GM10847 (cell line): ENCODE data around the gene TGFA.

Experiments
- POLR2A ChIP-seq: IDR thresholded peaks from 2 replicates; pipeline ENCODE4 v1.6.1; 2011; ENCODE audit not compliant: insufficient read length; ENCODE audit errors: extremely low read depth

Gene TGFA

GRCh38 chr2:70519453-70519852, 34.2 kb downstream of the TGFA start:
- TF ChIP-seq POLR2A, result no peak

DNA sequence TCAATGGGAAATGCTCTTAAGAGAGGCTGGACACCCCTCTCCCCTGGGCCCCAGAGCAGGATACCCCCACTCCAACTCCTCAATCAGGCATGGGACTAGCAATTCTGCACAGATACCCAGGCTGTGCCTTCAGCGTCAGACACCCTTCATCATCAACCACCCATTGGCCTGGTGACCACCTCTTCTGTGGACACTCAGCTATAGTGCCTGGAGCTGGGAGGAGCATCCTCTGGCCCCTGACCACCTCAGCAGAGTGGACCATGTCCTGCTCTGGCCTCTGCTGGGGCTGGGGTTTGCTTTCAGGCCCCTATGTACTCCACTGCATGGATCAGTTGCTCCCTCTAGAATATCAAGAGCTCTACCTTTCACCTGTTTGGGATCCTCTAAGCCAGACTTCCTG, 35.1 kb downstream of the TGFA start:
- TF ChIP-seq POLR2A, result no peak

- TF ChIP-seq POLR2A, result no peak
Observed at GRCh38 chr2:70517804-70518203, 35.8 kb downstream of the TGFA start.

DNA sequence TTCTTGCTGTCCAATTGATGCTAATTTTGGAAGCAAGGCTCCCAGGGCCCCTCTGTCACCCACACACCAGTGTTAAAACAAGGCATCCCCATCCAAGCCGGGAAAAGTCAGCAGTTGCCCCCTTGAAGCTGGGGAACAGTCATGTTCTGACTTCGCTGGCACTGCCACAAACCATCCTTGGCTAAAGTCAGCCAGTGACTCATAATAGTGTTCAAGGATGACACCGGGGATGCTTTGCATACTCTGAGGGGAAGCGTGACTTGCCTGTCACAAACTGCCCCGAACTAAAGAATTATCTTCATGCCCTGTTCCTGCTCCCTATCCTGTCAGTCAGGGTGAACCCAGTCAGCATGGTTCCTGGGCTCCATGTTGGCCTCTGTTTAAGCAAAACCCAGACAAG, 37.0 kb downstream of the TGFA start:
- no peak for TF ChIP-seq POLR2A

DNA sequence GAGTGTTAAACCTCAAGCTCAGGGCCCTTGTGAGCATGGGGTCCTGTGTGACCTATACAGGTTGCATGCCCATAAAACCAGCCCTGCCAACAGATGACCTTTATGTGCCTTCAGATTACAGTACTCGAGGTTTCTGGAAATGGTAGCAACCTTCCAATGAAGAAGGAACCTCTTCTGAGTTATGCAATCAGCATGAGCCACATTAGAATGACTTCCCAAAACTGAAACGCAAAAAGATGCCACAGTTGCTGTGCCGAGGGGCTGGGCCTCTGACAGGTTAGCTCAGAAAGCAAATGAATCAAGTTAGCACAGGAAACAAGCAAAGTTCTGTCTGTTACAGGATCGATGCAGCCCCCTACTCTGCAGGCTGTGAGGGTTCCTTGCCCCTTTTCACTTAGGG, 37.7 kb downstream of the TGFA start:
- TF ChIP-seq POLR2A, result no peak

- TF ChIP-seq POLR2A, result no peak
Observed at GRCh38 chr2:70514612-70515055, 39.0 kb downstream of the TGFA start.

DNA sequence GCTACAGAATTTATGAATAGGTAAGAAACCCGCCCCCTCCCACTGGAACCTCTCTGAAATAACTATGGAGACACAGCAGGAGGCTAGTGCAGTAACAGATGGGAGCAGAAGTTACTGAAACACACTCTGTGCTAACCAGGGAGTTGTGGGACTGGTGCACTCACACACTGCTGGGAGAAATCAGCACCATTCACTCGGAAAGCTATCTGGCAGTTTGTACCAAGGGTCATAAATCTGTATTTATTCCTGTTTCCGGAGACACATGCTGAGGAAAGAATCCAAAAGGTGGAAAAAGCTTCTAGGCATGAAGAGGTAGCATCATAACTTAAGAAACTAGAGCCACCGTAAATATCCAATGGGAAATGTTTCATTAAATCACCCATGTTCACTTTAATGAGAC, 39.9 kb downstream of the TGFA start:
- TF ChIP-seq POLR2A, result no peak

DNA sequence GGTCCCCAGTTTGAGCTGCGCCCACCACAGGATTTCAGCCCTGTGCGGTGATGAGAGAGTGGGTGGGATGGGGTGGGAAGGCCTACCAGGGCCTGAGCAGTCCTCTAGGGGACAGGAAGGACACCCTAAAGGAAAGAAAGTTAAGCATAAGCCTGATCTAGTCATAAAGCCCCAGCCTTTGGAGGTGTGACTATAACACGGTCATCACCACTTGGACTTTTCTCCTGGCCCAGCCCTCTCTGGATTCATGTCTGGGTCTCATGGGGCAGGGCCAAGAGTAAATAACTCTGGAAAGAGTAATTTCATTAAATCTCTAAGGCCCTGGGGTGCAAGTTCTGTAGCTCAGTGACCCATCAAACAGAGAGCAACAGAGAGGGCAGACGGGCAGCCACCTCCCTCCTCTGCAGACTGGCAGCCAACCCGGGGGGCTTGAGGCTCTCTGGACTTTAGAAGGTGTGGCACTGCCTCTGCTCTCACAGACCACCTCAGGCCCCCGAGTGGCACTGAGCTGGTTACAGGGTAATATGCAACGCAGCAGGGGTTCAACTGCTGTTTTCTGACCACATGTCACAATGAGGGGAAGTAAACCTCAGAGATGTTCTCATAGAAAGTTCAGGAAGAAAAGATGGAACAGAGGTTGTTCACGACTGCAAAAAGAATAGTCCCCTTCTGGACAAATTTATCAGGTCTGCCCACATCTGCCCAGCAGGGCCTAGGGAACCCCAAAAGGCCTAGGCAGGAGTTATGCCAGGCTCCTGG, 41.5 kb downstream of the TGFA start:
- TF ChIP-seq POLR2A, result no peak

GRCh38 chr2:70510313-70510712, 43.3 kb downstream of the TGFA start:
- no peak for TF ChIP-seq POLR2A

- TF ChIP-seq POLR2A, result no peak
Observed at GRCh38 chr2:70509565-70509964, 44.1 kb downstream of the TGFA start.

- no peak for TF ChIP-seq POLR2A
Observed at GRCh38 chr2:70508711-70509462, 44.7 kb downstream of the TGFA start.

- no peak for TF ChIP-seq POLR2A
Observed at GRCh38 chr2:70505613-70506391, 47.8 kb downstream of the TGFA start.

- no peak for TF ChIP-seq POLR2A
Observed at GRCh38 chr2:70504750-70505149, 48.9 kb downstream of the TGFA start.

GRCh38 chr2:70503896-70504295, 49.7 kb downstream of the TGFA start:
- TF ChIP-seq POLR2A, result no peak

DNA sequence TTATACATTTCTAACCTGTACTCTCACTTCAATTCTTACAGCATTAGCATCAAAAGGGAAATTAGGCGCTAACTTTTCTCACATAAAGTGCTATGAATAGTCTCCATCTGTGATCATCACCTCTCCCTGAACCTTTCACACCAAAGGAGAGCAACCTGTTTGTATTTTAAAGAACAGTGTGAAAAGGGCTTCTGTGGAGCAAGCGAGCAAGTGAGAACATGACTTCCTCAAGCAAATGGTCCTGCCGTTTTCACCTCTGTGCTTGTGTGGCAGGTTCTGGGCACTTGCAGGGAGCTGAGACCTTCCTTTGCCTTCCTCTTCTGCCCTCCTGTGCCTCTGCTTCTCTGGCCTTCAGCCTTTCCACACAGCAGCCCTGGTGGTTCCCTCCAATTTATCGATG, 51.9 kb downstream of the TGFA start:
- no peak for TF ChIP-seq POLR2A

DNA sequence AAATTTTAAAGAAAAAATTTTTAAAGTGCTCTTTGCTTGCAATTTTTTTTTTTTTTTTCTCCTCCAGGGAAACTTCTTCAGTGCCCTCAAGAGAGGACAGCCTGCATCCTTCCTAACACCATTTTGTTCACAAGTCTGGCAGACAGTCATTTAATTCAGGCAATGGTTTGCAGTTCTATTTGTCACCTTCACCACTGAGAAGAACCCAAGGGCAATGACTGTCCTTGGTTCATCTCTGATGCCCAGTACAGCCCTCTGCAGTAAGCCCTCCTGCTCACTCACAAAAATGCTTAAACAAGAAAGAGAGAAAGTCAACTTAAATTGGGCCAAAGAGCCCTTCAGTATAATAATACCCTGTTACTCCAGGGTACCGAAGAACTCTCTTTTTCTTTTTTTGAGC, 52.4 kb downstream of the TGFA start:
- TF ChIP-seq POLR2A, result no peak
